Right ventricle myocardium superior (tissue), 1 donor: ENCODE results near the gene NTN1. TPM values are rescaled to one million over a fixed set of nuclear protein-coding genes. Genes with fewer than 3 reads are reported as not detected.
"Not testable (repeated sequence)": the region's sequence is repeated elsewhere in the genome, so short reads cannot be mapped to it uniquely, and the experiment has no call there.

Experiments used
- ATAC-seq: fragments of 200-7000 bp; cut with Tn5 transposase; one replicate; pipeline ENCODE4 v1.9.1; 2020; ENCODE audit warnings: mild to moderate bottlenecking; ENCODE audit not compliant: poor library complexity
- DNase-seq: peaks from one replicate; pipeline ENCODE4 v3.0.0-alpha.2; 2020
- intact Hi-C: fragments of 100-400 bp; cut with DNase I; formaldehyde crosslinking; loops from one replicate; pipeline ENCODE4 v1.11.2; 2022
- total RNA-seq: library from RNA; stranded (reverse); fragmentation: NEBNext Ultra II Directional; extraction: Animal tissue kit (Norgen Biotek cat#: 25700); gene quantifications from one replicate; pipeline ENCODE4 v1.2.1, GENCODE V29; 2021
- donor health status: DM: no; HTN: yes; CAD: no; lungs with severe emphysema.

Gene NTN1
- total RNA-seq, 1 donor from 2014 or later = 19.4 TPM

- DNase-seq (no peak), ATAC-seq (peak; percentile 18)
- intact Hi-C loops = no loop called here
Measured at GRCh38 chr17:9105068-9105868, 84.0 kb downstream of the NTN1 start.

- ATAC-seq, DNase-seq, intact Hi-C loops: not testable (repeated sequence)
Measured at GRCh38 chr17:9106278-9106677, 85.0 kb downstream of the NTN1 start.

DNA sequence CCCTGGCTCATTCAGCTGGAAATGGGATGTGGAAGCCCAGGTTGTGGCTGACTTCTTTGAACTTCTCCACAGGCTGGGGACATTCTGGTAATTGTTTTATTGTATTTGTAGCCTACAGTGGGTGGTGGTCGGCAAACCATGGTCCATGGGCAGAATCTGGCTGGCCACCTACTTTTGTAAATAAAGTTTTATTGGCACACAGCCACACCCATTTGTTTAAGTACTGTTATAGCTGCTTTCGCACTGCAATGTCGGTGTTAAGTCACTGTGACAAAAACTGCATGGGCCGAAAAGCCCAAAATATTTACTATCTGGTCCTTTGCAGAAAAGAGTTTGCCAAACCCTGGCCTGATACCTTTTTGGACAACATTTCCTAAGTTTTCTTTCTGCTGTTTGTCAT lies 86.2 kb downstream of the NTN1 start:
- no peak for DNase-seq
- ATAC-seq = no peak
- intact Hi-C loops = no loop called here

- DNase-seq (no peak), ATAC-seq (no peak)
- intact Hi-C loops = no loop called here
Measured at GRCh38 chr17:9108146-9108545, 86.8 kb downstream of the NTN1 start.

DNA sequence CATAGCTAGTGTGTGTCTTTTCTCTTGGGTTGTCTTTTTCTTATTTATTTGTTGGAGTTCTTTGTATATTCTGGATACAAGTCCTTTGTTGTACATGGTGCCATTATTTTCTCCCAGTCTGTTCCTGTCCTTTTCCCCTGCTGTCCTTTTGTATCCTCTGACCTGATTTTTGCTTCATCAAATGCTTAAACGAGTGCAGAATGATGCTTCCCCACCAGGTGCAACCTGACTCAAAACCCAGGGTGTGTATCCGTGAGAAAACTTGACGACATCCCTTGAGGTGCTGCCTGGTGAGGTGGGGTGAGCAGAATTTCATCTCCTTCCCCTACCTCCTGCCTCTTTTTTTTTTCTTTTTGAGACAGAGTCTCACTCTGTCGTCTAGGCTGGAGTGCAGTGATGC lies 88.6 kb downstream of the NTN1 start:
- no peak for ATAC-seq
- no peak for DNase-seq
- intact Hi-C loops = loop anchor here (10.0 kb wide), 2 partner anchors 85 to 185 kb away; partner anchors contain the start of gene NTN1

DNA sequence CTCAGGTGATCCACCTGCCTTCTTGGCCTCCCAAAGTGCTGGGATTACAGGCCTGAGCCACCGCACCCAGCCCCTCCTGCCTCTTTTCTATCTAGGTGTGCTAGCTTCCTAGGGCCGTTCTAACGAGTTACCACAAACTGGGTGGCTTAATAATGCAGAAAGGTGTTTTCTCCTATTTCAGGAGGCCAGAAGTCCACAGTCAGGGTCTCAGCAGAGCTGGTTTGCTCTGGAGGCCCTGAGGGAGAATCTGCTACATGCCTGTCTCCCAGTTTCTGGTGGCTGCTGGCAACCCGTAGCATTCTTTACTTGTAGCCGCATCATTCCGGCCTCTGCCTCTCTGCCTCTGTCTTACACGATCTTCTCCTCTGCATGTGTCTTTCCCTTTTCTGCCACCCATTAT lies 89.2 kb downstream of the NTN1 start:
- ATAC-seq (no peak), DNase-seq (no peak)
- intact Hi-C loops = loop anchor here (10.0 kb wide), 2 partner anchors 86 to 184 kb away; partner anchors contain the start of gene NTN1

GRCh38 chr17:9115214-9116191 lies 94.2 kb downstream of the NTN1 start:
- intact Hi-C loops = loop anchor here (10.0 kb wide), 2 partner anchors 91 to 179 kb away; partner anchors contain the start of gene NTN1
- DNase-seq (peak; percentile 75), ATAC-seq (peak; percentile 85)

- intact Hi-C loops = loop anchor here (10.0 kb wide), 2 partner anchors 92 to 178 kb away; partner anchors contain the start of gene NTN1
- ATAC-seq (no peak), DNase-seq (no peak)
Measured at GRCh38 chr17:9116311-9116835, 95.1 kb downstream of the NTN1 start.

- intact Hi-C loops = loop anchor here (10.0 kb wide), 2 partner anchors 92 to 178 kb away; partner anchors contain the start of gene NTN1
- ATAC-seq = no peak
- DNase-seq = no peak
Measured at GRCh38 chr17:9116861-9117568, 95.7 kb downstream of the NTN1 start.

DNA sequence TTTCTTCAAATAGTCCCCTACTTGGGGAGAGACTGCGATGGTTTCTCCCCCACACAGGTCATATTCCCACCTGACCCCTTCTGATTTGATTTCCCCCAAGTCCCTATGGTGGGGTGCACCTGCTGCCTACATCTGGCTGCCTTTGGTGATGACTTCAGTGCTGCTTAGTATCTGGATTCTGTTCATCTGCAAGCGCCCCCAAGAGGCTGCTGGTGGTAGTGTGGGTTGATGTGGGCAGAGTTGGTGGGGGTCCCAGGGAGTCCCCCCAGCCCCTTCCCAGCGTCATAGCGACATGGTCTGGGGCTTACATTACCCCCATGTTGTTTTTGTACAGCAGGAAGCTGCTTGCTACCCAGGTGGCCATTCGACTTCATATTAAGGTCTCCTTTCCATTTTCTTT lies 99.2 kb downstream of the NTN1 start:
- DNase-seq = no peak
- intact Hi-C loops = no loop called here
- ATAC-seq = no peak

GRCh38 chr17:9121186-9121820 lies 100.0 kb downstream of the NTN1 start:
- ATAC-seq (no peak), DNase-seq (no peak)
- intact Hi-C loops = no loop called here

DNA sequence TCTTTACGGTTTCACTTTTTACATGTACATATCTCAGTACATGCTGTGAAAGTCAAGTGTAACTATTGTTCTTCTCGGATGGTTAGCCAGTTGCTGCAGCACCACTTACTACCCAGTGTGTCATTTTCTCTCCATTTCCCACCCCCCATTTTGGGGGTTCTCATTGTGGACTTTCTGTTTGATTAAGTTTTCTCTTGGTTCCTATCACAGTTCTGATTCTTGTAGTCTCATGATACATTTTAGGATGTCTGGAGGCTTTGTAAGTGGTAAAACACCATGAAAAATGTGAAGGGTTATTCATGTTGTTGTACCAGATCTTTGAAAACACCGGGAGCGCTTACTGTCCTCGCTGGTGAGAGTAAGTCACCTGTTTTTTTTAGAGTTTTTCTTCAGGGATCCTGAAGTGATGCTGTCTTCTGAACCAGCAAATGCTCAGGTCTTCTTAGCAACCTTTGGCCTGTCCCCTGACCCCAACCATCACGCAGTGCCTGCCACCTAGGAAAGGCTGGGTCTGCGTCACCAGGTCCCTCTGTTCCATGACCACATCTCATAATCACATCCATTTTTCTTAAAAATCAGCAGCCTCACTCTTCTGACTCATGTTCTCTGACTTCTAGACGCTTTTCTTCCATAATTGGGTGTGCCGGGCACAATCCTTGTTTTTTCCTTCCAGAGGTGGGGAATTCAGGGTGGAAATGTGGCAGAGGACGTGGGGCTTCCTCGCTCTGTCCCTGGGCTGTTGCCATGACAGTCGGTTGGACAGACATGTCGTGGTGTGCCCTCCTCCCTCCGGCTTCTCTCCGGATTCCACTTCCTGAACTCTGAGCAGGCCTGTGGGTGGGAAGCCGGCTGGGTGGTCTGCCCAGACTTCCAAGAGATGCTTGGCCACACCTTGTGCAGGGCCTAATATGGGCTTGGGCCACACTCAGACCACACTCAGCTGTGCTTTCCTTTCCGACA lies 102.6 kb downstream of the NTN1 start:
- ATAC-seq = no peak
- intact Hi-C loops = no loop called here
- DNase-seq = no peak

GRCh38 chr17:9124554-9124935 lies 103.2 kb downstream of the NTN1 start:
- DNase-seq (no peak), ATAC-seq (no peak)
- intact Hi-C loops = no loop called here

- ATAC-seq (no peak), DNase-seq (no peak)
- intact Hi-C loops = no loop called here
Measured at GRCh38 chr17:9125722-9126121, 104.4 kb downstream of the NTN1 start.

DNA sequence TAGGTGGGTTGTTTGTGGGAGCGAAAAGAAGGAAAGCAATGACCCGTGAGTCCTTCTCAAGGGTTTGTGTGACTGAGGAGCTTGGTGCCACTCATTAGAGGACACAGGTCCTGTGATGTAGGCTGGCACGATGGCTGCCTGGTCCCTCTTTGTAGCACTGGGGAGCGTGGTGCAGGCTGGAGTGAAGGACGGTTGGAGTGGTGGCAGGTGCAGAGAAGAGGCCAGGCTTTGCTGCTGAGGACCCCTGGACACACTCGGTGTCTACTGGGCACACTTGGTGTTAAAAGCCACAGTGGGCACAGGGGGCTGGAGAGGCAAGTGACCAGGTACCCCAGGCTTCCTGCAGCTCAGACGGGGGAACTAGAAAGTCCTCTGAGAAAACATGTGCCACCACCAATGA lies 106.0 kb downstream of the NTN1 start:
- intact Hi-C loops = no loop called here
- ATAC-seq = no peak
- DNase-seq = no peak

GRCh38 chr17:9131371-9131770 lies 110.1 kb downstream of the NTN1 start:
- intact Hi-C loops = no loop called here
- no peak for DNase-seq
- no peak for ATAC-seq

GRCh38 chr17:9132291-9132690 lies 111.0 kb downstream of the NTN1 start:
- intact Hi-C loops = no loop called here
- ATAC-seq (no peak), DNase-seq (no peak)
